Heart left ventricle (tissue), 16 donors: ENCODE results near the gene ZNF177. TPM values are rescaled to one million over a fixed set of nuclear protein-coding genes. Genes with fewer than 3 reads are reported as not detected.

Experiments
- ATAC-seq, 4 donors: fragments of 200-7000 bp; cut with Tn5 transposase; one replicate each; pipeline ENCODE4 v1.9.1; 2020 to 2022; ENCODE audit warnings: moderate library complexity in 4 of 4, mild to moderate bottlenecking in 3 of 4, moderate number of reproducible peaks in 1 of 4
- DNase-seq, 5 donors: peaks; one replicate each; pipeline ENCODE4 v3.0.0-alpha.2; 2020
- H3K27ac ChIP-seq, 12 donors: fragments of 200-600 bp; sonication (generic) in 4 of 12; one replicate each; pipeline versions ENCODE4 v1.5.0 to v1.8.0; 2016 to 2022; ENCODE audit warnings: mild to moderate bottlenecking in 2 of 12
- H3K27me3 ChIP-seq, 9 donors: fragments of 200-600 bp; sonication (generic) in 2 of 9; one replicate each; pipeline versions ENCODE4 v1.5.1 to v1.8.0; 2016 to 2022; ENCODE audit warnings: mild to moderate bottlenecking in 3 of 9
- H3K36me3 ChIP-seq, 9 donors: fragments of 200-600 bp; sonication (generic) in 2 of 9; one replicate each; pipeline versions ENCODE4 v1.5.0 to v1.8.0; 2018 to 2022; ENCODE audit warnings: mild to moderate bottlenecking in 2 of 9
- H3K4me1 ChIP-seq, 12 donors: fragments of 200-600 bp; sonication (generic) in 4 of 12; one replicate each; pipeline versions ENCODE4 v1.5.0 to v1.8.0; 2016 to 2022; ENCODE audit warnings: mild to moderate bottlenecking in 3 of 12
- H3K4me3 ChIP-seq, 12 donors: fragments of 200-600 bp; sonication (generic) in 4 of 12; one replicate each; pipeline versions ENCODE4 v1.5.0 to v1.8.0; 2017 to 2022; ENCODE audit warnings: mild to moderate bottlenecking in 9 of 12, moderate library complexity in 4 of 12
- H3K9me3 ChIP-seq, 12 donors: fragments of 200-600 bp; sonication (generic) in 4 of 12; one replicate each; pipeline versions ENCODE4 v1.5.0 to v1.8.0; 2016 to 2022; ENCODE audit warnings: mild to moderate bottlenecking in 1 of 12
- CTCF ChIP-seq, 12 donors: fragments of 200-600 bp; sonication (generic) in 4 of 12; IDR thresholded peaks; one replicate each; pipeline versions ENCODE4 v1.5.0 to v1.8.0; 2018 to 2022; ENCODE audit warnings: antibody characterized with exemption in 12 of 12, mild to moderate bottlenecking in 5 of 12
- POLR2A ChIP-seq, 2 donors: fragments of 450-650 bp; IDR thresholded peaks; one replicate each; pipeline ENCODE4 v1.6.1; 2017; ENCODE audit warnings: antibody characterized with exemption in 2 of 2, mild to moderate bottlenecking in 2 of 2, moderate library complexity in 2 of 2
- WGBS, 4 donors: extraction: QIAGEN DNeasy Blood & Tissue Kit in 2 of 4; methylation state at CpG; one replicate each; pipeline versions ENCODE4 v1.1.5 to v1.1.7; 2013 to 2018; 5-methylcytosine and 5-hydroxymethylcytosine counted together
- intact Hi-C, 10 donors: fragments of 100-400 bp; cut with DNase I; formaldehyde crosslinking; loops; one replicate each; pipeline versions ENCODE4 v1.11.1 to v1.14.2; 2022
- polyA plus RNA-seq, 2 donors: library from polyadenylated mRNA; stranded (reverse); fragments of 200-250 nt; gene quantifications; one replicate each; pipeline ENCODE4 v1.2.3, GENCODE V29; 2013
- total RNA-seq, 9 donors: library from RNA; depleted of rRNA in 2 of 9; stranded (reverse); fragments of >200 nt in 2 of 9; fragmentation: NEBNext Ultra II Directional in 3 of 9; extraction: Animal tissue kit (Norgen Biotek cat#: 25700) in 3 of 9; gene quantifications; one replicate each; pipeline versions ENCODE4 v1.1.0 to v1.2.4, GENCODE V29; 2016 to 2023
- donor health status: ischemic (EF 13 %, LVEDD 7.1; RV severe dilation, severe dysfunction).
- donor health status: healthy with polysubstance abuse.
- donor health status: DM: no; HTN: yes; CAD: no.
- donor health status: DM: no; HTN: no; CAD: no.
- donor health status: ischemic (EF 25% LVEDD 6.9; RV normal size, moderate dysfunction).
- donor health status: ischemic (EF 25% LVEDD 5.7; RV mildly dilated, moderate dysfunction).
- donor health status: healthy.
- donor health status: DM: yes; HTN: yes; CAD: no.
- donor health status: ischemic (EF 35%, LVEDD 5.7; RV mildly dilated, moderate dysfunction).
- donor health status: nonischemic (EF 11% LVEDD 7.7; RV severe dilation, severe dysfunction).
- donor health status: DM: yes; HTN: yes; CAD: no.
- donor health status: PGD.
- donor health status: ischemic (EF 29% LVEDD 5.4; RV normal size, mild dysfunction).
- donor health status: nonischemic (EF 23%, LVEDD 6.1; RV moderate dilation, normal function).

ZNF177 gene
- total and polyA plus RNA-seq, 11 donors: 1.0 to 4.6 (median 1.8) TPM

- Histone ChIP-seq H3K36me3 (peaks cover 25 to 92% (median 56%) of the 10 kb centered on the region in 9 donors), H3K27ac (no peak overlapping the region), H3K4me3 (no peak overlapping the region), H3K4me1 (no peaks in the 10 kb centered on the region), H3K27me3 (no peaks in the 10 kb centered on the region), H3K9me3 (peaks cover 14 to 100% (median 100%) of the 10 kb centered on the region in 12 donors)
- intact Hi-C loops: loop anchor here in 2 of 10 donors (5.0 to 10.0 kb wide), 2 partner anchors 40 to 52 kb away; no protein-coding TSS in a partner anchor
- no peak for DNase-seq
- ATAC-seq: no peak
- 96 to 98% (median 98%) methylated on average over 6 of the region's 6 CpGs for WGBS, 4 donors
- TF ChIP-seq POLR2A (IDR thresholded peaks at IDR 0.05): no peak
- no peak for TF ChIP-seq CTCF (IDR thresholded peaks at IDR 0.05)
Observed at GRCh38 chr19:9342610-9343304, 20.1 kb upstream of the ZNF177 start.

- Histone ChIP-seq H3K27me3 (no peaks in the 10 kb centered on the region), H3K27ac (no peak overlapping the region), H3K36me3 (peaks cover 24 to 90% (median 40%) of the 10 kb centered on the region in 9 donors), H3K9me3 (peaks cover 17 to 100% (median 100%) of the 10 kb centered on the region in 12 donors), H3K4me1 (no peaks in the 10 kb centered on the region), H3K4me3 (no peak overlapping the region)
- intact Hi-C loops: loop anchor here in 1 of 10 donors (10.0 kb wide), 1 partner anchor 50 kb away; no protein-coding TSS in a partner anchor
- DNase-seq (no peak), ATAC-seq (no peak)
- WGBS, 4 donors: 93 to 99% (median 96%) methylated on average over 2 of the region's 2 CpGs
- no peak for TF ChIP-seq CTCF (IDR thresholded peaks at IDR 0.05)
Observed at GRCh38 chr19:9345005-9345404, 17.8 kb upstream of the ZNF177 start.

- no peaks in the 10 kb centered on the region for H3K4me1 ChIP-seq
- intact Hi-C loops: loop anchor here in 1 of 10 donors (10.0 kb wide), 1 partner anchor 47 kb away; no protein-coding TSS in a partner anchor
Observed at GRCh38 chr19:9348253-9348652, 14.6 kb upstream of the ZNF177 start.

More at GRCh38 chr19:9348253-9348652, 14.6 kb upstream of the ZNF177 start:
- no peaks in the 10 kb centered on the region for H3K27me3 ChIP-seq
- no peak for TF ChIP-seq POLR2A (IDR thresholded peaks at IDR 0.05)
- TF ChIP-seq CTCF (IDR thresholded peaks at IDR 0.05): no peak
- peaks cover 5 to 90% (median 12%) of the 10 kb centered on the region in 9 donors for H3K36me3 ChIP-seq
- WGBS, 4 donors: 96 to 99% (median 98%) methylated on average over 3 of the region's 3 CpGs
- no peak overlapping the region for H3K27ac ChIP-seq
- DNase-seq (no peak), ATAC-seq (no peak)
- H3K9me3 ChIP-seq: peaks cover 10 to 100% (median 98%) of the 10 kb centered on the region in 12 donors
- no peak overlapping the region for H3K4me3 ChIP-seq
